ENCODE data around the gene RSPRY1.

Gene RSPRY1

DNA sequence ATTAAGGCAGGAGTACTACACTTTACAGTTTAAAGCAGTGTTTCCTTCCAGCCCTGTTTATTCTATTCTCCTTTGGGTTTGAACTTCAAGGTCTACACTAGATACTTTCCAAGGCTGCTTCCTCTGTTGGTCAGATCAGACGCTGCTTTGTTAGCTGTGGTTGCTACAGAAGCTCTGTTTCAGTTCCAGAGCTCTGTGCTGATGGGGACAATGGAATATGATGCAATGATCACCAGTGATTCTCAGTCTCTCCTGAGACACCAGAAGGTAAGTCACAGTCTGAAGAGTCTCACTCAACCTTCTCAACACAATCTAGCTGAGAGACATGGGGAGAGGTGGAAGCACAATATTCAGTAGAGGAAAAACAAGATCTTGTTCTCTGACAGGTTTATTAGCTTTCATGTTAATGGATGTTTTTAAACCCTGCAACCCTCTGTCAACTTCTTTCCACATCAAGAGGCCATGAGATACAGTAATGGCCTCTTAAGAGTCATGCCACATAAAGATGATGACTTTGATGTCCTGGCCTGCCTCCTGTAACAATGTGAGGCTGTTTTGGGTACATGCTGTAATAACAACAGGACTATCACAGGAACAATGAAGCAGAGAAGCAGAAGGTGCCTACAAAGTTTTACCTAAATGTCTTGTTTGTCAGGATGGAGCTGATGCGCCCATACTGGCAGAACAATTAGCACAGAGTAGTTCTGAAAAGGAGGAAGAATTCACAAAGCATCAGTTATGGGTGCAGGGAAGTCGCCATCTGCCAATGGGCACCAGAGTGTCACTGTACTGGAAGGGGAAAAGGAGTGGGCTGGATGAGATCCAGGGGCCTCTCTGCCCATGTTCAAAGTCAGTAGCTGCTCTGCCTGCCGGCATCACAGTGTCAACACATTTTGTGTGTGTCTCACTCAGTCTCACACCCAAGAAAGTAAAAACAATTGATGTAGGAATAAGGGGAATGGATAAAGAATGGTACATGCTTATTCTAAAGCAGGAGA is 33.7 kb upstream of the RSPRY1 start:
- no peak for DNase-seq (ENCODE audit: low read depth in 3 of 3)

DNA sequence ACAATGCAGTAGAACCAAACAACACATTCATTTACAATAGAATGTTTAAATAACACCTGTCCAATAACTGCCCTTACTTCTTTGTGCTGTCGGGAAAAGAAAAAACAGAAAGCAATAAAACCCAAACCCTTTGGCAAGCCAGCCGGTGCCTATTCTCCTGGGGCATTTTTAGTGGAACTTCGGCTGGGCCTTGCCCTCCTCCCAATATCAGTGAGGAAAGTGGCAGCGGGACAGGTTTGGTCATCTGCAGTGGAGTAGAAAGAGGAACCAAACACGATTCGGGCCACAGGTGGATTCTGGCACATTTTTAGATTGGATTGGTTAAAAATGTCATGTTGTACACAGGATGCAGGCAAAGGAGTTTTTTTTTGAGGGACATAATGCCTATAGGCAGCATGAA is 32.3 kb upstream of the RSPRY1 start:
- DNase-seq (ENCODE audit: low read depth in 3 of 3) = no peak

DNA sequence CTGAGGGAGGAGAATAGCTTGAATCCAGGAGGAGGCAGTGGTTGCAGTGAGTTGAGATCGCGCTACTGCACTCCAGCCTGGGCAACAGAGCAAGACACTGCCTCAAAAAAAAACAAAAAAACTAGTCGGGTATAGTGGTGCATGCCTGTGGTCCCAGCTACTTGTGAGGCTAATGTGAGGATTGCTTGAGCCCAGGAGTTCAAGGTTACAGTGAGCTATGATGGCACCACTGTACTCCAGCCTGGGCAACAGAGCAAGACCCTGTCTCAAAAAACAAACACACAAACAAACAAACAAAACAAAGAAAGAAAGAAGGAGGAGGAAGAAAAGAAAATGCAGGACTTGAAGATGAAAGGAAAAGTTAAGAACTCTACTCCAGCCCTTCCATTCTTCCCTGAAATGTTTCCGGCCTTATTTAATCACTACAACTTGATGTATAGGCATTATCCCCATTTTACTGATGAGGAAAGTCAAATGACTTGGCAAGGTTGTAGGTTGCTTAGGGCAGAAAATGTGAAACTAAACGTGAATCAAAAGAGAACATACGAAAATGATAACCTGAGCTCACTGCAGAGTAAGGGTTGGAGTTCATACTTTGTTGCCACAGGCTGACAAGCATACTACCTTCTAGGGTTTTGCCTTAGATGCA is 30.3 kb upstream of the RSPRY1 start:
- no peak for DNase-seq (ENCODE audit: low read depth in 3 of 3)

DNA sequence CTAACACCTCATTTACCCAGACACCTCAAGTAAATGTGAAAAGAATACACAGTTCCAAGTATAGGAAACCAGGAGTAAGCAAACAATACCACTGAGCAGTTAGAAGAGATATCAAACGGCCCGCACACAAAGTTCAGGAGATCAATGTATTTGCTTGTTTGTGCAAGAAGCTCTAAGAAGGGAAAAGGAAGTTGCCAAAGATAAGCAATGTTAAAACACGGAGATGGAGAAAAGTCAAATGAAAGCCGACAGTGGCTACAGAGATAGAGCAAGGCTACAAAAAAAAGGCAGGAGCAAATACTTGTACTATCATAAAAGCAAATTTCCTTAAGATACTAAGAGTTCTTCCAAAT is 29.8 kb upstream of the RSPRY1 start:
- no peak for DNase-seq (ENCODE audit: low read depth in 3 of 3)

DNA sequence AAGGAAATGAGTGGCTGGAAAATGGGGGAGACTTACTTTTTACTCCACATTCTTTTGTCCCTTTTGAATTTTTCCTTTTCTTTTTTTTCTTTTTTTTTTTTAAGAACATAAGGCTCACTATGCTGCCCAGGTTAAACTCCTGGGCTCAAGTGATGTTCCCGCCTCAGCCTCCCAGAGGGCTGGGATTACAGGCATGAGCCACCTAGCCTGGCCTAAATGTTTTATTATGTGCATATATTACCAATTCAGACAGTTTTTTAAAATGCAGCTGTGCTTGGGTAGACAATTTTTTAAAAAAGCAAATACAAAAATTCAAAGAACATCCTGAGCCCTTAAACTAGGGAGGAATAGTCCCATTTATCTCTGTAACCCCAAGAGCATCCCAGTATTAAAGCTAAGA is 28.6 kb upstream of the RSPRY1 start:
- no peak for DNase-seq (ENCODE audit: low read depth in 3 of 3)

DNA sequence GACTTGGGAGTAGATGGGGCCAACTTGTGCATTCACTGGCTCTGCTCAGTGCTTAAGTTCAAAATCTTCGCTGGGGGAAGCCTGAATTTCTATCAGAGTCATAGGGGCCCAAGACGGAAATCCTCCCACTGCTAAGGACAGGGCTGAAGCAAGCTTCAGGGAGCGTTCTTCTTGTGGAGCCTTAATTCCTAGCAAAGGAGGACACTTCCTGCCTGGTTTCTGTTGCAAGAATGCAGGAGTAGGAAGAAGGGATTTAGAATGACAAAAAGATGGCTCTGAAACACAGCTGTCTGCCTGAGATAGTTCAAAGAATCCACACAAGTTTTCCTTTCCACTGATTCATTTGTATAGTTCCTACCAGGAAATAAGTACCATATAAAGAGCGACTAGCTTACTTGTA is 26.7 kb upstream of the RSPRY1 start:
- DNase-seq (ENCODE audit: low read depth in 3 of 3) = no peak

DNA sequence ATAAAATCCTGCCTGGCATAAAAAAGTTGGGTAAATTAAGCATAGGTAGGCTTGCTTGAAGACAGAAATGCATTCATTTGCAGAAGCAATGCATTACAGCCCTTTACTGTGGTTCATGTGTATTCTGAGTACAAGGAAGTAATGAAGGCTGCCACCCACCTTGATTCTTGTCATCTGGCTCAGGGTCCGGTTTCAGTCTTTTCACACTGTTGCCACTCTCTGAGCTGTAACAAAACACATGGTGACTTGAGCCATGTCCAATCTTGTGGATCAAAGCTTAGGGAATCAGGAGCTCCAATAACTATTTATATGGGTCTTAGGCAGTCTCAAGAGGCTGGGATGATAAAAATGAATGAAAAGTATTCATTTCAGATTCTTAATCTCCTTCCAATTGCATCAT is 22.3 kb upstream of the RSPRY1 start:
- no peak for DNase-seq (ENCODE audit: low read depth in 3 of 3)

DNA sequence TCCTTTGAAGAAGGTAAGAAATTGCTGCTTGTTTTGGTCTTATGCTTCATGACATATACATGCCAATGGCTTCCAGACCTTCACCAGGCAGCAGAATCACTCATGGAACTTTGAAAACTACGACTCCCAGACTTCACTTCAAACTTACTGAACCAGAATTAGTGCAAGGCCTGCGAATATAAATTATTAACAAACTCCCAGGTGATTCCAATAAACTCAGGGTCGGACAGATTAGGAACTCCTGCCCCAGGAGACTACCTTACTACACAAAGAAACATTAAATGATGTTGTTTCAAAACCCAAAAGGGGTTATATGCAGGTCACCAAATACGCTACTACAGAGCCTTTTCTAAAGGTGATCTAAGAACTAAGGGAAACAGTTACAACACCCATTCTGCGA is 20.6 kb upstream of the RSPRY1 start:
- DNase-seq (ENCODE audit: low read depth in 3 of 3) = no peak

DNA sequence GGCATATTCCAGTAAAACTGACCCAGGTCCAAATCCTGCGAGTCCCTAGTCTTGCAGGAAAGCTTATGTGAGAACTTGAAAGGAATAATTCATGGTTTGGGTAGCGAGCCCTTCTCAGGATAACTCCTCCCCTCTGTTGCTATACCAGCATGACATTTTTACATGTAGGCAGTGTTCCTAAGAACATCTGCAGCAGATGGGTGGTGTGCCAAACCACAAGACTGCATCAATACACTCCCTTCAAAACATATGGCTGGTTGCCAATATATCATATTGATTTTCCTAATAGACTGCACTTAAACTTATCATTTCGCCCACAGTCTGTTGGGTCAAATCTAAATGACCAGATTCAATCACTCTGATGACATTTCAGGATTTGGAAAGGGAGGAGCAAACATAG is 20.2 kb upstream of the RSPRY1 start:
- DNase-seq (ENCODE audit: low read depth in 3 of 3) = no peak

DNA sequence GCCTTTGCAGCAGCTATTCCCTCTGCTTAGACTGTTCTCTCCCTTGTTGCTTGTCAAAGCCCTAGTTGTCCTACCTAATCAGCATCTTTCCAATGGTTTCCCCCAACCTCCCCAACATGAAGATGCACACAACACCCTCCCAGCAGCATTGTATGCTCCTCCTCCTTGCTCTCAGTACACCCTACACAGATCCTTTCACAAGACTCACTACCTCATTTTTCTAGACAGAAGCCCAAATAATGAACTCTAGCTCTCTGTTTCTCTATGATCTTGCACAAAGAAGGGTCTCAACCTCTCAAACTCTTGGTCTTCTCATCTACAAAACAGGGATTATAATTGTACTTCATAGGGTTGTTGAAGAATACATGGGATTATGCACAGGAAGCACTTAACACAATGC is 19.7 kb upstream of the RSPRY1 start:
- DNase-seq (ENCODE audit: low read depth in 3 of 3) = no peak

DNA sequence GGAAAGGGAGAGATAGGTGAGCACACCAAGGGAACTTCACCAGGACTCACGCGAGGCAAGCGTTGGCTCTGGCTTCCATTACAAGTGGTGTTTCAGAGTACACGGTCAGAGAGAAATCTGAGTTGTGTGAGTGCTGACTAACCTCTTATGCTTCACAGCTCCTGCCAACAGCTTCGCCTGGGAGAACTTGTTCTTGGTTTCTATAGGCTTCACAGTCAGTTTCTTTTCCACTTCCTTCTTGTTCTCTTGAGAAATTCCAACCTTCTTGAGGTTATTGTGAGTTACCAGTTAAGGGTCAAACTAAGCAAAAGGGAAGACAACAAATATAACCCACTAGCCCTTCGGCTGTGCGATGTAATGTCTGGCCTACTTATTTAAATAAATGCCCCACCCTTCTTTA is 19.2 kb upstream of the RSPRY1 start:
- DNase-seq (ENCODE audit: low read depth in 3 of 3) = no peak

DNA sequence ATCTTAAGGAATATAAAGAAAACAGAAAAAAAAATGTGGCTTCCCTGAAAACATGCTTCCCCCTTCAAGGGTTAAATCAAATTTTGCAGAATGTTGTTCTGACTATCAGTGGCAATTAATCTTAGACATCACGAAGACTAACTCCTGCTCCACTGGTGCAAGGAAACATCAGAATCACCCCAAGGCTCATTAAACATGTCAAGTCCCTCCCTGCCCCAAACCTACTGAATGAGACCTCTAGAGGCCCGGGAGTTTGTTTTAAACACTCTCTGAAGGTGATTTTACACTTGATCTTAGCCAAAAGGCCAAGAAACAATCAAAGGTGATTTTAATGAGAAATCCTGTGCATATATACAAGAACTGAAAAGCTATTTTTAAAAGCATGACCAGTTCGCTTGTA is 18.6 kb upstream of the RSPRY1 start:
- DNase-seq (ENCODE audit: low read depth in 3 of 3) = no peak

DNA sequence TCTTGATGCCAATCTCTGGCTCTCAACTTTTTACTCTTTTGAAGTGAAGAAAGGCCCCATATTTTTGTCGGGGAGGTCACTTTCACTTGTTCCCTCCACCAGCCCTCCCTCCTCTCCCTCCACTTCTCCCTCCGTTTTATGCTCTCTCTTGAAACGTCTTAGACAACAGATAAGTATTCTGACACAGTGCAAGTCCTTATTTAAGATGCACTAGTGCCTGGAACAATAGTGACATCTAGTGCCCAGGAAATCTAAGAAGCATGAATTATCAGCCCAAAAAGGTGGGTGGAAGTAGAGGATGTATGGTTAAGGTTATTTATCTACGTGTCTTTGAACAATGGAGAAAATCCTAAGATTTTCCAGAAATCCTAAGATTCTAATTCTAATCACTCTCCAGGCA is 18.2 kb upstream of the RSPRY1 start:
- no peak for DNase-seq (ENCODE audit: low read depth in 3 of 3)

DNA sequence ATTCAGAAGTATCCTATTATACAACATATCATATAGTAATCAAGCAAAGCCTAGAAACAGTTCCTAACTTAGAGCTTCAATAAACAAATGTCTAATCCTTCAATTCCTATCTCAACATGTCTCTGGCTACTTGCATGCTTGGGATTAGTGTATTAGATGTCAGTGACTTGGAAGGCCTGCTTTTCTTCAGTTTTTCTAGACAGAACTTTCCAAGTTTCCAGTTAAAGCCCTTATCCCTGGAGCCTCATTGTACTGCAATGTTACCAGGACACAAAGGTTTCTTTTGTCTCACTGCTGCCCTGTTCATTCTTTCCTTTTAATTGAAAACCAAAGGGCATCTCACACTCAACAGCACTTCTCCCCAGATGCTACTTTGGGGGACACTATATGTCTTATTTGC is 16.8 kb upstream of the RSPRY1 start:
- no peak for DNase-seq (ENCODE audit: low read depth in 3 of 3)

DNA sequence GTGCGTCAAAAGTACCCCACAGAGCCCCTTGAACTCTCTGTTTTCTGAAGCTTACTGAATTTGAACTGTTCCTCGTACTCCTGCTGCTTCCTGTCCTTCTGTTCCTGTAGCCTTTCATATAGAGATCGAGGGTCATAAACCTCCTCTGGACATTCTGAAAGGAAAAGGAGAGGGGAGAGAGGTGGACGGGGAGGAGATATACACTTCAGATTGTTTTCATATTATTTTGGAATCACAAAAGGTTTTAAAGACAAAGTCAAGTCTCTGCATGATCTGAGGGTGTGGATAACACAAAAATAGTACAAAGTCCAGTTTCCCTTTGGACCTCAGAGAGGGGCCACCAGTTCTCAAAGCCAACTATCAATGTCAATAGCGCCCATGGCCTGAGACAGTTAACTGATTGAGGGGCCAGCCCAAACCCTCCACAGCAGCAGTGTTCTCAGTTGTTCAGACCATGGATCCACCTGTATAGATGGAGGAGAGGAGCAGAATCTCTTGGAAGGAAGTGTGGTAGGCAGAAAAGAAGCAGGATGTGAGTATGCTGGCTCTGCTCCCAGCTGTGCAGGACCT is 13.3 kb upstream of the RSPRY1 start:
- DNase-seq (ENCODE audit: low read depth in 3 of 3) = no peak

DNA sequence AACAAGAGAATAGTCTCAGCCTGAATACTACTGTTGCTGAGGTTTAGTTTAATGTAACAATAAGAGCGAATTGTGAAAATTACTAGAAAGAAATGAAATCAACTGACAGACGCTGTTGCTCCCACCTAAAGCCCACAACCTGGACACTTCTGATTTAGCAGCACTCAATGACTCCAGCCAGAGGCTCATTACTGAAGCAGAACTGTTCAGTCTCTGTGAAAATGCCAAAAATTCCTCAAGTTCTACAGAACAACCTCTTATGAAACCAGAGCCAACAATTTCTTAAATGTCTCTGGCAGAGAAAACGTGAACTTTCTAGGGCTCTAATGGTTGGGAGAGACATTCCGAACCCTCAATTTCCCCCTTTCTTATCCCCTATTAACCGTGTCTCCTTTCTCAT is 10.2 kb upstream of the RSPRY1 start:
- no peak for DNase-seq (ENCODE audit: low read depth in 3 of 3)

DNA sequence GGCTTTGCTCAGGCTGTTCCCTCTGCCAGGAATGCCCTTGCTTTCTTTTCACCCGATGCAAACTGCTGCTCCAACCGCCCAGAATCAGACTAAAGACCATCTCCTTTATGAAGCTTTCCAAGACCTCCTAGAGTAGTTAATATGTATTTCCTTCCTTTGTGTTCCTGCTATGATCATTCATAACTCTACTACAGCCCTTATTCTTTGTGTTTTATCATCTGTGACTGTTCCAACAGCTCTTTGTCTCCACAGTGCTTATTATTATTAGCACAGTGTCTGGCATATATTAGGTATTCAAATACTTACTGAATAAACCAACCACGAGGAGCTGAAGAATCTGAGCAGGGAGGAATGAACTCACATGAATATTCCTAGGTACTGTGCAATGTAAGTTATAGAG is 7.9 kb upstream of the RSPRY1 start:
- DNase-seq (ENCODE audit: low read depth in 3 of 3) = no peak

DNA sequence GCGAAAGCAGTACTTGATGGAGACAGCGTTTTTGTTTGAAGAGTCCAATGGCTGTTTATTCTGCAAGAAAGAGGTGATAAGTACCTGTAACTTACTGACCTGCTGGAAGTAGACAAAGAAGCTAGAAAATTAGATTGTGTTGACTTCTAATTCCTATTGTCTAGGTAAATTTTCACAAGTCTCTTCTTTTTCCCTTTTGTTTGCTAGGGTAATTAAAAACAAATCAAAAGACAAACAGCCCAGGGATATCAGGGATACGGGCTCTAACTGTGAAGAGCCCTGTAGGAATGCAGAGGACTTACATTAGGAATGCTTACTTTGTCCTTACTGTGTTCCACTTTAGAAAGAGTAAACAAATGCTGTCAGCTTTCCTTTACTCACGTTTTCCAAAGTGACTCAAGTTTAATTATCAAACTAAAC is 7.3 kb upstream of the RSPRY1 start:
- DNase-seq (ENCODE audit: low read depth in 3 of 3) = no peak

DNA sequence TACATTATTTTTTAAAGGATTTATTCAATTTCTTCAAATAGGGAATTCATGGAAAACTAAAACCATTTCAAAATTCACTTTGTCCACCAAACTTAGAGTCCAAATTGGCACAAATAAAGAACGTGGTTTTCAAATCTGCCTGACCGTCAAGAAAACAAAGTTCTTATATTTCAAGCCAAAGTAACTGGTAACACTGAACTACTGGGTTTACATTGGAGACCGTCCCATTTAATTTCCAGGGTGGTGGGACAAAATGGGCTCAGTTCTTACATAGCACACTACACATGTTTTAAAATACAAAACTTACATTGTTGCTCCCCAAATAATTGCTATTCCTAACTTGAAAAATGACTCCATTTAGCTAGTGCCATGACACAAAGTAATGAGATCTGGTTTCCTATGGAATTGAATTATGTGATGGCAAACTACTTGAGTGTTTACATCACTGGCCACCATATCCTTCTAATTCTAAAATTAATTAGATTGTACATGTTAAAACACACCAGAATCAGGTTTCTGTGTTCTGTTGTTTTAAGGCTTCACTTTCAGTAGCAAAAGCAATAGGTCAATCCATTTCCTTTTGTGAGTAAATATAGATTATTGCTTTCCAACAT is 6.8 kb upstream of the RSPRY1 start:
- DNase-seq (ENCODE audit: low read depth in 3 of 3) = no peak

DNA sequence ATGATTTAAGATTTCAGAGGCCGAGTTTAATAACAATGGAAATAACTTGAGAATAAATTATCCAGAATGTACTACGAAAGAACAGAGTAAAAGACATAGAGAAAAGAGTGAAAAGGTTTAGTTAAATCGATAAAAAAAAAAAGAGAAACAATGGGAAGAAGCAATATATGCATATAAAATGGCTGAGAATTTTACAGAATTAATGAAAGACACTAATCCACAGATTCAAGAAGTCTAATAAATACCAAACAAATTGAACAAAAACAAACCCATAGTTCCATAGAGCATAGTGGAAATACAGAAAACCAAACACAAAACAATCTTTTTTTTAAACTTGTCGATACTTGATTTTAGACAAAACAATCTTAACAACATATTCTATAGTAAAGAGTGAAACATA is 2.0 kb upstream of the RSPRY1 start:
- DNase-seq (ENCODE audit: low read depth in 3 of 3) = no peak

DNA sequence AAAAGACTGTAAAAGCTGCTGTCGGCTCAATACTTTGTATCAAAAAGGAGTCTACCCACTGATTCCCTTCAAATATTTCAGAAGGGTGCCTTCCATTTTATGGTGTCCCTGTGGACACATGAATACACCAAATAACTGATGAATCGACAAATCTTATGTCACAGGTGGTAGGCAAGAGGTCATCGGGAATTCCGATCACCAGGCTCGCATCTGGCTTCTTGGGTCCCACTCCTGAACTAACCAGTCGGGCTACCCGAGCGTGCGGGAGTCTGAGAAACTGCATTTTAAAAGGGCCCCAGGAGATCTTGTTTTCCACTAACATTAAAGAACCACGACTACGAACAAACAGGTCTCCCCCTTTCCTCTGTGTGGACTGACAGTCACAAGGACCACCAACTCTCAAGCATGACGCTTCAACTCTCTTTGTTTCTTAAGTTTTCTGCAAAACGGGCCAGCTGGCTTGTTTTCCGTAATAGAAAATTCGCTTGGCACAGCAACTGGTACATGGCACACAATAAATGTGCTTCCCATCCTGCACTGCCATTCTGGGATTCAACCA is 1.2 kb upstream of the RSPRY1 start:
- no peak for DNase-seq (ENCODE audit: low read depth in 3 of 3)

DNA sequence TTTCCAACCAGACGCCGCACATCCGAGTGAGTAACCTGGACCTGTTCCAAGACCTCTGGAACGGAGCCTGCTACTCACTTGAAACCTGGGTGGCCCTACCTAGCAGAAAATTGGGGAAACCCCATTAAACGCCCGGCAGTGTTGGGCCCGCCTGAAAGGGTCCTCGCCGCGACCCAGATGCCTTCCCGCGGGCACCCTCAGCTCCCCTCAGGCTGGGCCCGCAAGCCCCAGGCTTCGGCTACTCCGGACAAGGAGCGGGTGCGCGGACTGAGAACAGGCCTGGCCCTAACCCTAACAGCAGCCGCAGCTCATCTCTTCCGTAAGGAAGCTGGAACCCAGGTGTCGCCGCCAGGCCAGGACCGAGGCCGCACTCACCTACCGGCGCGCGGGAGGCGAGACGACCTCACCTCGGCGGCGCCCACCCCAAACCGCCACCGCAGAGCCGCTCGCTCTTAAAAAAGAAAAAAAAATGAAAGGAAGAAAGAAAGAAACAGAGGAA is 634 bp upstream of the RSPRY1 start:
- DNase-seq (ENCODE audit: low read depth in 3 of 3) = peak in 1 of 3 donors; percentile 22
